ENCODE measurements around the gene PDZRN4.
"Not testable (repeated sequence)": the region's sequence is repeated elsewhere in the genome, so short reads cannot be mapped to it uniquely, and the experiment has no call there.

The PDZRN4 gene

GRCh38 chr12:41286426-41286825, 98.3 kb downstream of the PDZRN4 start:
- no peak for DNase-seq (ENCODE audit: low read depth)

- no peak for DNase-seq (ENCODE audit: low read depth)
Observed at GRCh38 chr12:41287500-41288141, 99.5 kb downstream of the PDZRN4 start.

- DNase-seq (ENCODE audit: low read depth), result no peak
Observed at GRCh38 chr12:41288142-41288811, 100.2 kb downstream of the PDZRN4 start.

- no peak for DNase-seq (ENCODE audit: low read depth)
Observed at GRCh38 chr12:41289501-41289900, 101.4 kb downstream of the PDZRN4 start.

- no peak for DNase-seq (ENCODE audit: low read depth)
Observed at GRCh38 chr12:41293011-41293410, 104.9 kb downstream of the PDZRN4 start.

- no peak for DNase-seq (ENCODE audit: low read depth)
Observed at GRCh38 chr12:41293461-41293860, 105.3 kb downstream of the PDZRN4 start.

- DNase-seq (ENCODE audit: low read depth), result no peak
Observed at GRCh38 chr12:41302979-41303403, 114.9 kb downstream of the PDZRN4 start.

- no peak for DNase-seq (ENCODE audit: low read depth)
Observed at GRCh38 chr12:41304526-41304925, 116.4 kb downstream of the PDZRN4 start.

GRCh38 chr12:41310367-41310766, 122.2 kb downstream of the PDZRN4 start:
- DNase-seq (ENCODE audit: low read depth), result no peak

- DNase-seq (ENCODE audit: low read depth), result no peak
Observed at GRCh38 chr12:41311883-41312282, 123.8 kb downstream of the PDZRN4 start.

GRCh38 chr12:41312451-41312850, 124.3 kb downstream of the PDZRN4 start:
- not testable (repeated sequence) for DNase-seq (ENCODE audit: low read depth)

- DNase-seq (ENCODE audit: low read depth), result no peak
Observed at GRCh38 chr12:41325336-41325735, 137.2 kb downstream of the PDZRN4 start.

GRCh38 chr12:41327096-41327895, 139.2 kb downstream of the PDZRN4 start:
- no peak for DNase-seq (ENCODE audit: low read depth)

GRCh38 chr12:41333974-41334373, 145.9 kb downstream of the PDZRN4 start:
- no peak for DNase-seq (ENCODE audit: low read depth)

- no peak for DNase-seq (ENCODE audit: low read depth)
Observed at GRCh38 chr12:41334390-41334789, 146.3 kb downstream of the PDZRN4 start.

GRCh38 chr12:41336041-41336549, 148.0 kb downstream of the PDZRN4 start:
- no peak for DNase-seq (ENCODE audit: low read depth)

GRCh38 chr12:41339784-41340183, 151.7 kb downstream of the PDZRN4 start:
- no peak for DNase-seq (ENCODE audit: low read depth)

GRCh38 chr12:41344776-41345470, 156.8 kb downstream of the PDZRN4 start:
- DNase-seq (ENCODE audit: low read depth), result no peak

GRCh38 chr12:41348198-41348597, 160.1 kb downstream of the PDZRN4 start:
- DNase-seq (ENCODE audit: low read depth), result no peak

- no peak for DNase-seq (ENCODE audit: low read depth)
Observed at GRCh38 chr12:41356181-41356580, 168.1 kb downstream of the PDZRN4 start.

- no peak for DNase-seq (ENCODE audit: low read depth)
Observed at GRCh38 chr12:41361738-41362137, 173.6 kb downstream of the PDZRN4 start.

- DNase-seq (ENCODE audit: low read depth), result no peak
Observed at GRCh38 chr12:41362510-41362909, 174.4 kb downstream of the PDZRN4 start.
